Liver (tissue), 9 donors: ENCODE data around the gene PRPF6. TPM values are rescaled to one million over a fixed set of nuclear protein-coding genes. Genes with fewer than 3 reads are reported as not detected.

Experiments
- DNase-seq: peaks from one replicate; pipeline ENCODE4 v3.0.0-alpha.2; 2017; ENCODE audit warnings: low spot score
- H3K27ac ChIP-seq, 2 donors: one replicate each; pipeline ENCODE4 v1.7.0; 2013; ENCODE audit warnings: inconsistent platforms in 2 of 2, low read length in 2 of 2, control low read depth in 1 of 2, low read depth in 1 of 2, mild to moderate bottlenecking in 1 of 2
- H3K27me3 ChIP-seq, 4 donors: one replicate each; pipeline versions ENCODE4 v1.6.1 to v1.7.0; 2013; ENCODE audit warnings: low read length in 3 of 4, inconsistent platforms in 1 of 4, mild to moderate bottlenecking in 1 of 4, moderate library complexity in 1 of 4; ENCODE audit not compliant: control insufficient read depth in 4 of 4, insufficient read depth in 4 of 4
- H3K36me3 ChIP-seq, 4 donors: one replicate each; pipeline versions ENCODE4 v1.6.1 to v1.7.0; 2013; ENCODE audit warnings: low read length in 3 of 4, mild to moderate bottlenecking in 3 of 4, low read depth in 1 of 4, moderate library complexity in 1 of 4; ENCODE audit not compliant: control insufficient read depth in 4 of 4, insufficient read depth in 3 of 4
- H3K4me1 ChIP-seq, 4 donors: one replicate each; pipeline versions ENCODE4 v1.6.1 to v1.7.0; 2013; ENCODE audit warnings: low read length in 3 of 4, mild to moderate bottlenecking in 3 of 4, moderate library complexity in 1 of 4; ENCODE audit not compliant: control insufficient read depth in 4 of 4, insufficient read depth in 4 of 4
- H3K4me3 ChIP-seq, 3 donors: one replicate each; pipeline versions ENCODE4 v1.6.1 to v1.7.0; 2013; ENCODE audit warnings: low read length in 3 of 3, control low read depth in 1 of 3, low read depth in 1 of 3, mild to moderate bottlenecking in 1 of 3
- H3K9ac ChIP-seq, 2 donors: one replicate each; pipeline ENCODE4 v1.7.0; 2013; ENCODE audit warnings: low read length in 2 of 2, mild to moderate bottlenecking in 2 of 2, moderate library complexity in 2 of 2, control low read depth in 1 of 2, low read depth in 1 of 2
- H3K9me3 ChIP-seq, 4 donors: one replicate each; pipeline versions ENCODE4 v1.6.1 to v1.7.0; 2013; ENCODE audit warnings: low read length in 3 of 4; ENCODE audit not compliant: control insufficient read depth in 4 of 4
- EGR1 ChIP-seq, 2 donors: IDR thresholded peaks; 2 replicates each; pipeline ENCODE4 v1.6.1; 2016 to 2018; ENCODE audit warnings: antibody characterized with exemption in 2 of 2, low read depth in 2 of 2
- FOXA1 ChIP-seq: IDR thresholded peaks from 2 replicates; pipeline ENCODE4 v1.6.1; 2016; ENCODE audit warnings: antibody characterized with exemption
- HNF4A ChIP-seq, 2 donors: conservative IDR thresholded peaks; 2 replicates each; pipeline ENCODE4 v1.6.1; 2016; ENCODE audit warnings: antibody characterized with exemption in 2 of 2, mild to moderate bottlenecking in 2 of 2
- HNF4G ChIP-seq: IDR thresholded peaks from 2 replicates; pipeline ENCODE4 v1.6.1; 2016; ENCODE audit warnings: antibody characterized with exemption
- JUND ChIP-seq, 2 donors: IDR thresholded peaks; 2 replicates each; pipeline ENCODE4 v1.6.1; 2016; ENCODE audit warnings: antibody characterized with exemption in 2 of 2
- MAX ChIP-seq: IDR thresholded peaks from 2 replicates; pipeline ENCODE4 v1.6.1; 2016; ENCODE audit warnings: antibody characterized with exemption
- NR2F2 ChIP-seq: IDR thresholded peaks from 2 replicates; pipeline ENCODE4 v1.6.1; 2016; ENCODE audit warnings: antibody characterized with exemption
- RAD21 ChIP-seq, 2 donors: IDR thresholded peaks; 2 replicates each; pipeline ENCODE4 v1.6.1; 2016; ENCODE audit warnings: antibody characterized with exemption in 2 of 2, mild to moderate bottlenecking in 2 of 2
- REST ChIP-seq: IDR thresholded peaks from 2 replicates; pipeline ENCODE4 v1.6.1; 2016; ENCODE audit warnings: antibody characterized with exemption, mild to moderate bottlenecking
- RXRA ChIP-seq, 2 donors: IDR thresholded peaks; 2 replicates each; pipeline ENCODE4 v1.6.1; 2017 to 2018; ENCODE audit warnings: antibody characterized with exemption in 2 of 2, mild to moderate bottlenecking in 1 of 2
- WGBS: extraction: QIAGEN DNeasy Blood & Tissue Kit; methylation state at CpG from one replicate; pipeline ENCODE4 v1.1.7; 2013; 5-methylcytosine and 5-hydroxymethylcytosine counted together
- polyA plus RNA-seq, 2 donors: library from polyadenylated mRNA; stranded (reverse) in 1 of 2; unstranded in 1 of 2; fragments of 200-250 nt in 1 of 2; fragments of >200 nt in 1 of 2; fragmentation: Nextera tagmentation in 1 of 2; extraction: Ambion mirVana in 1 of 2; gene quantifications; one replicate each; pipeline versions ENCODE4 v1.2.1 to v1.2.3, GENCODE V29; 2013 to 2015
- total RNA-seq, 2 donors: library from RNA; depleted of rRNA; stranded (reverse); fragments of >200 nt; gene quantifications; one replicate each; pipeline ENCODE4 v1.2.3, GENCODE V29; 2014
- TF ChIP-seq, protein P1 (sequence below): IDR thresholded peaks from 2 replicates; pipeline ENCODE4 v1.6.1; 2016; ENCODE audit warnings: antibody characterized with exemption
- TF ChIP-seq, protein P2 (sequence below): fragments of 150-350 bp; IDR thresholded peaks from 2 replicates; pipeline ENCODE4 v1.5.1; 2017; ENCODE audit warnings: improper control_type of control experiment, low read depth, low read length; ENCODE audit not compliant: missing input control
- donor health status: healthy.
- donor health status: healthy.
- donor health status: healthy.
- donor health status: healthy.
- donor health status: healthy.

The PRPF6 gene
- total and polyA plus RNA-seq, 4 donors: 16.3 to 24.9 (median 23.1) TPM

DNA sequence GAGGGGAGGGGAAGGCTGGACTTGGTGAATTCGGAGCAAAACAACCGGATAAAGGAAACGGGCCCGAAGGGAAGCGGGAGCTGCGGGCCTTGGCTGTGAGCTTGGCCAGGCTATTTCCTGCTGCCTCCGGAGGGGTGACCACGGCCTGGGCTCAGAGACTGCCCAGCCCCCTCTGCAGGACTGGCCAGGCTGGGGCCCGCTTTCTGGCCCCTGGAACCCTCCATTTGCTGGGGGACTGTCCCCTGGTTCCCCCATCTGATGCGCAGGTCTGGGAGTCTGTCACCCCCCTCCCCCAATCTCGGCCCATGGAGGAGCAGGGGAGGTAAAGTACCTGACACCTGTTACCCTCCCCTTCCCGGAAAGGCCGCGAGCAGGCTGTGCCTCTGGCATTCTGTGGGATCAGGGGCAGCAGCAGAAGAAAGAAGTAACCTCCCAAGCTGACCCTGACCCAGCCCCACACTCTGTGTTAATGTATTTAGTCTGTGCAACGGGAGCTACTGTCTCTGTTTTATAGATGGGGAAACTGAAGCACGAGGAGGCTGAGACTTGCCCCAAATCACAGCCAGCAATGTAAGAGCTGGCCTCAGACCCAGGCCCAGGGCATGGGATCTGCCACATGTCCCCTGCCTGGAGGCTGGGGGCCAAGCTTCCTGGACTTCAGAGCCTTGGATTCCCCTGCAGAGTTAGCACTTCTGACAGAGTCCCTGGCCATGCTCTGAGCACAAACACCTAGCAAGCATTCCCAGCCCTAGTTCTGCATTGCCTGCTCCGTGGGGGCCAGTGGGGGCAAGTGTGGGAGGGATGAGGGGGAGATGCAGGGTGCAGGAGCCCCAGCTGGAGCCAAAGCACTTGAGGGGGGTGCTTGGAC, 58.6 kb downstream of the PRPF6 start:
- Histone ChIP-seq H3K9ac (no peak overlapping the region), H3K4me1 (peaks cover 7 to 26% (median 11%) of the 10 kb centered on the region in 4 donors), H3K36me3 (peaks cover 0 to 7% (median 1%) of the 10 kb centered on the region in 4 donors), H3K27ac (no peak overlapping the region), H3K27me3 (peaks cover 0 to 3% (median 2%) of the 10 kb centered on the region in 4 donors), H3K9me3 (no peaks in the 10 kb centered on the region), H3K4me3 (peak overlapping the region in 1 of 3 donors; percentile 61)
- TF ChIP-seq MAX: no peak
- TF ChIP-seq, protein P1, sequence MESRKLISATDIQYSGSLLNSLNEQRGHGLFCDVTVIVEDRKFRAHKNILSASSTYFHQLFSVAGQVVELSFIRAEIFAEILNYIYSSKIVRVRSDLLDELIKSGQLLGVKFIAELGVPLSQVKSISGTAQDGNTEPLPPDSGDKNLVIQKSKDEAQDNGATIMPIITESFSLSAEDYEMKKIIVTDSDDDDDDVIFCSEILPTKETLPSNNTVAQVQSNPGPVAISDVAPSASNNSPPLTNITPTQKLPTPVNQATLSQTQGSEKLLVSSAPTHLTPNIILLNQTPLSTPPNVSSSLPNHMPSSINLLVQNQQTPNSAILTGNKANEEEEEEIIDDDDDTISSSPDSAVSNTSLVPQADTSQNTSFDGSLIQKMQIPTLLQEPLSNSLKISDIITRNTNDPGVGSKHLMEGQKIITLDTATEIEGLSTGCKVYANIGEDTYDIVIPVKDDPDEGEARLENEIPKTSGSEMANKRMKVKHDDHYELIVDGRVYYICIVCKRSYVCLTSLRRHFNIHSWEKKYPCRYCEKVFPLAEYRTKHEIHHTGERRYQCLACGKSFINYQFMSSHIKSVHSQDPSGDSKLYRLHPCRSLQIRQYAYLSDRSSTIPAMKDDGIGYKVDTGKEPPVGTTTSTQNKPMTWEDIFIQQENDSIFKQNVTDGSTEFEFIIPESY: no peak
- TF ChIP-seq NR2F2: peak; percentile 27
- TF ChIP-seq RXRA (IDR thresholded peaks at IDR 0.05): no peak
- no peak for TF ChIP-seq REST
- TF ChIP-seq HNF4G: no peak
- TF ChIP-seq FOXA1: no peak
- 21% methylated on average over 17 of the region's 17 CpGs for WGBS
- no peak for DNase-seq

DNA sequence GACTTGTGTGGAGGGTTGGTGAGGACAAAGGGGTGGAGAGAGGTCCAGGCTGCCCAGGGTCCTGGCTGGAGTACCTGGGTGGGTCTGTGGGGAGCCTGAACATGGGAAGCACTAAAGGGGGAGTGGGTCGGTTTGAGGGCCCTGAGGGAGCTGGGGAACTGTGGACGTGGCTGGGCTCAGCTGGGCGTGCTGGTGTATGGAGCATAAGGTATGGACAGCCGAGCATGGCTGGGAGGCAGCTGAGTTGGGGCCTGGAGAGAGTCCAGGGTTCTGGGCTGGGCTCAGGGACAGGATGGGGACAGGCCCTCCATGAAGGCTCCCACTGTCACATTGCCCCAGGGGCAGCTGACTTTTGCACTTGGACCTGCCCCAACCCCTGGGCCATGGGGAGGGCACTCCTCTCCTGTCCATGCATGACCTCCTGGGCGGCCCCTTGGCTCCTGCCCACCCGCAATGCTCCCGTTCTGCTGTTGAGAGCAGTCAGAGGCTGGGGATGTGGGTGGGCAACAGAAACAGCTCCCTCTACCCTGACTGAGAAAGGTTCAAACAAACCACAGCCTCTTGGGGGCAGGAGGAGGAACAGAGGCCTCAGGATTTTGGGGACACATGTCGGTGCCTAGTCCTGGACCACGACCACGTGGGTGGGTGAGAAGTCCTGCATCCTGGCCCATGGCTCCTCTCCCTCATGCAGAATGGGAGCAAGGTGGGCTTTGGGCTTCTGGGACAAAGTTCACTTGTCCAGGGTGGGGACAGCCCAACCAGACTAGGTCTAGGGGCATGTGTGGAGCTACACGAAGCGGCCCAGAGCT, 59.5 kb downstream of the PRPF6 start:
- H3K4me1 ChIP-seq: peaks cover 7 to 26% (median 11%) of the 10 kb centered on the region in 4 donors
- no peak overlapping the region for H3K4me3 ChIP-seq
- H3K9ac ChIP-seq: no peak overlapping the region
- H3K27ac ChIP-seq: peak overlapping the region in 1 of 2 donors; percentile 7
- WGBS: 68% methylated on average over 12 of the region's 12 CpGs
- peaks cover 0 to 3% (median 2%) of the 10 kb centered on the region in 4 donors for H3K27me3 ChIP-seq
- no peaks in the 10 kb centered on the region for H3K36me3 ChIP-seq
- no peaks in the 10 kb centered on the region for H3K9me3 ChIP-seq
- TF ChIP-seq JUND (IDR thresholded peaks at IDR 0.05): no peak
- no peak for TF ChIP-seq EGR1 (IDR thresholded peaks at IDR 0.05; ENCODE audit: low read depth in 2 of 2)
- no peak for TF ChIP-seq RAD21 (IDR thresholded peaks at IDR 0.05)
- TF ChIP-seq, protein P2, sequence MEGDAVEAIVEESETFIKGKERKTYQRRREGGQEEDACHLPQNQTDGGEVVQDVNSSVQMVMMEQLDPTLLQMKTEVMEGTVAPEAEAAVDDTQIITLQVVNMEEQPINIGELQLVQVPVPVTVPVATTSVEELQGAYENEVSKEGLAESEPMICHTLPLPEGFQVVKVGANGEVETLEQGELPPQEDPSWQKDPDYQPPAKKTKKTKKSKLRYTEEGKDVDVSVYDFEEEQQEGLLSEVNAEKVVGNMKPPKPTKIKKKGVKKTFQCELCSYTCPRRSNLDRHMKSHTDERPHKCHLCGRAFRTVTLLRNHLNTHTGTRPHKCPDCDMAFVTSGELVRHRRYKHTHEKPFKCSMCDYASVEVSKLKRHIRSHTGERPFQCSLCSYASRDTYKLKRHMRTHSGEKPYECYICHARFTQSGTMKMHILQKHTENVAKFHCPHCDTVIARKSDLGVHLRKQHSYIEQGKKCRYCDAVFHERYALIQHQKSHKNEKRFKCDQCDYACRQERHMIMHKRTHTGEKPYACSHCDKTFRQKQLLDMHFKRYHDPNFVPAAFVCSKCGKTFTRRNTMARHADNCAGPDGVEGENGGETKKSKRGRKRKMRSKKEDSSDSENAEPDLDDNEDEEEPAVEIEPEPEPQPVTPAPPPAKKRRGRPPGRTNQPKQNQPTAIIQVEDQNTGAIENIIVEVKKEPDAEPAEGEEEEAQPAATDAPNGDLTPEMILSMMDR: no peak
- no peak for TF ChIP-seq HNF4A (conservative IDR thresholded peaks at IDR 0.05)
- no peak for DNase-seq
